GM12878 (cell line): ENCODE data around the gene SCGB2B2. TPM values are rescaled to one million over a fixed set of nuclear protein-coding genes. Genes with fewer than 3 reads are reported as not detected.

ENCODE experiments used
- ATAC-seq: fragments of 200-7000 bp; cut with Tn5 transposase; 3 replicates; pipeline ENCODE4 v1.9.1; 2020; ENCODE audit warnings: mild to moderate bottlenecking, moderate library complexity
- BruUV-seq: library from RNA; stranded (reverse); fragments of 400-500 nt; replicated peaks from 2 replicates; lab custom pipeline; 2021; lab: Mats Ljungman, UMichigan
- CTCF ChIA-PET: fragments of 300-600 bp; sonication (Branson Sonifier 250); formaldehyde crosslinking; extraction: SDS; loops from one replicate; lab custom pipeline; 2021; ENCODE audit warnings: inconsistent platforms; lab: Yijun Ruan, JAX
- POLR2A ChIA-PET: fragments of 350-600 bp; formaldehyde crosslinking; extraction: SDS; loops from one replicate; lab custom pipeline; 2021; ENCODE audit warnings: inconsistent platforms; lab: Charles Lee
- RAD21 ChIA-PET: fragments of 300-600 bp; sonication (Branson Sonifier 250); formaldehyde crosslinking; loops from one replicate; lab custom pipeline; 2023; ENCODE audit warnings: antibody characterized with exemption; ENCODE audit not compliant: unreplicated experiment; lab: Charles Lee
- SMC1A ChIA-PET: fragments of 300-600 bp; sonication (Branson Sonifier 250); formaldehyde crosslinking; loops from one replicate; lab custom pipeline; 2023; ENCODE audit not compliant: unreplicated experiment, uncharacterized antibody; lab: Charles Lee
- DNase-seq: peaks from one replicate; pipeline ENCODE4 v3.0.0-alpha.2; 2011; ENCODE audit warnings: low read depth, low spot score
- FAIRE-seq: peaks from 3 replicates; lab custom pipeline; 2011; peaks lifted over from hg19 to GRCh38; lab: Jason Lieb, UNC
- H2AFZ ChIP-seq: 2 replicates; pipeline ENCODE4 v1.6.0; 2011; ENCODE audit warnings: low read depth, low read length, control low read depth; ENCODE audit not compliant: control insufficient read depth
- H3K27ac ChIP-seq: 2 replicates; pipeline ENCODE4 v1.5.1; 2011; ENCODE audit warnings: control low read depth; ENCODE audit not compliant: control insufficient read depth, insufficient read depth
- H3K27me3 ChIP-seq, 2 experiments: replicated peaks in 1 of 2; 2 replicates each; pipeline versions ENCODE4 v1.6.0 to v1.6.1; 2011; ENCODE audit warnings: low read length in 1 of 2; ENCODE audit not compliant: control insufficient read depth in 2 of 2, insufficient read depth in 2 of 2
- H3K36me3 ChIP-seq, 2 experiments: 2 replicates each; pipeline ENCODE4 v1.5.1; 2011; ENCODE audit warnings: low read length in 1 of 2; ENCODE audit not compliant: control insufficient read depth in 2 of 2, insufficient read depth in 2 of 2
- H3K4me1 ChIP-seq: 2 replicates; pipeline ENCODE4 v1.6.1; 2011; ENCODE audit warnings: mild to moderate bottlenecking, low read length, moderate library complexity, mixed read lengths; ENCODE audit not compliant: control insufficient read depth, insufficient read depth
- H3K4me2 ChIP-seq: 2 replicates; pipeline ENCODE4 v1.6.0; 2011; ENCODE audit warnings: control low read depth; ENCODE audit not compliant: control insufficient read depth, insufficient read depth
- H3K4me3 ChIP-seq: fragments of 200-600 bp; sonication (generic); 2 replicates; pipeline ENCODE4 v1.5.1; 2016
- H3K79me2 ChIP-seq: 2 replicates; pipeline ENCODE4 v1.6.0; 2011; ENCODE audit warnings: low read length; ENCODE audit not compliant: control insufficient read depth, insufficient read depth
- H3K9ac ChIP-seq: 2 replicates; pipeline ENCODE4 v1.8.0; 2011; ENCODE audit warnings: low read length, control low read depth, mixed read lengths; ENCODE audit not compliant: control insufficient read depth, insufficient read depth
- H3K9me3 ChIP-seq: replicated peaks from 3 replicates; pipeline ENCODE4 v1.5.1; 2011; ENCODE audit warnings: mild to moderate bottlenecking, low read length; ENCODE audit not compliant: control insufficient read depth, insufficient read depth
- H4K20me1 ChIP-seq: 2 replicates; pipeline ENCODE4 v1.6.0; 2011; ENCODE audit not compliant: control insufficient read depth, insufficient read depth
- ASH2L ChIP-seq: fragments of 300-600, 200-600 bp; sonication (generic); IDR thresholded peaks from 2 replicates; pipeline ENCODE4 v1.6.1; 2017; ENCODE audit warnings: low read depth, mild to moderate bottlenecking, borderline replicate concordance
- EP300 ChIP-seq, 2 experiments: fragments of 150-350 bp in 1 of 2; IDR thresholded peaks; 2 replicates each; pipeline ENCODE4 v1.6.1; 2011 to 2012; ENCODE audit warnings: low read depth in 2 of 2, low read length in 2 of 2, borderline replicate concordance in 1 of 2, improper control_type of control experiment in 1 of 2, inconsistent platforms in 1 of 2; ENCODE audit not compliant: control insufficient read depth in 1 of 2
- HDAC2 ChIP-seq: fragments of 200-600 bp; sonication (generic); IDR thresholded peaks from 2 replicates; pipeline ENCODE4 v1.6.1; 2017
- HDAC6 ChIP-seq: fragments of 200-600 bp; sonication (generic); IDR thresholded peaks from one replicate; pipeline ENCODE4 v1.8.0; 2017; ENCODE audit warnings: antibody characterized with exemption; ENCODE audit not compliant: unreplicated experiment
- IKZF2 ChIP-seq, 2 experiments: fragments of 450-650 bp; IDR thresholded peaks; 2 replicates each; pipeline ENCODE4 v1.6.1; 2017; ENCODE audit warnings: mild to moderate bottlenecking in 2 of 2, moderate library complexity in 2 of 2
- MYB ChIP-seq: fragments of 150-350 bp; IDR thresholded peaks from 2 replicates; pipeline ENCODE4 v1.6.1; 2014; ENCODE audit warnings: mild to moderate bottlenecking, low read depth, low read length, borderline replicate concordance
- PAX8 ChIP-seq: fragments of 450-650 bp; IDR thresholded peaks from 2 replicates; pipeline ENCODE4 v1.6.1; 2017; ENCODE audit warnings: mild to moderate bottlenecking, moderate library complexity
- SMAD1 ChIP-seq: fragments of 450-650 bp; IDR thresholded peaks from 2 replicates; pipeline ENCODE4 v1.6.1; 2018; ENCODE audit warnings: mild to moderate bottlenecking, low read depth; ENCODE audit not compliant: partially characterized antibody
- SREBF1 ChIP-seq: IDR thresholded peaks from 2 replicates; pipeline ENCODE4 v1.6.1; 2012; ENCODE audit warnings: mild to moderate bottlenecking, low read length
- TARDBP ChIP-seq: IDR thresholded peaks from 2 replicates; pipeline ENCODE4 v1.6.1; 2016; ENCODE audit warnings: borderline replicate concordance
- WGBS: methylation state at CpG from one replicate; pipeline ENCODE4 v1.1.6; 2016; ENCODE audit warnings: low lambda C conversion rate; ENCODE audit not compliant: insufficient replicate concordance, insufficient coverage; ENCODE audit errors: missing lambda C conversion rate; 5-methylcytosine and 5-hydroxymethylcytosine counted together
- in situ Hi-C: fragments of 300-500 bp; cut with MboI; formaldehyde crosslinking; loops from 9 replicates; pipeline ENCODE4 v1.14.3; 2018; ENCODE audit warnings: mixed read lengths
- intact Hi-C: fragments of 100-400 bp; cut with micrococcal nuclease; formaldehyde crosslinking; loops from one replicate; pipeline ENCODE4 v1.14.2; 2022; ENCODE audit not compliant: unreplicated experiment
- polyA plus RNA-seq, 11 experiments: library from polyadenylated mRNA; depleted of rRNA in 4 of 11; unstranded in 6 of 11; stranded (reverse) in 5 of 11; fragments of >200 nt; fragmentation: Nextera tagmentation in 4 of 11; fragmentation: Illumina TruSeq in 1 of 11; extraction: Ambion mirVana in 4 of 11; extraction: Trizol in 1 of 11; gene quantifications; 1 replicate in 1 of 11; 2 replicates in 10 of 11; pipeline versions ENCODE4 v1.2.1 to v1.2.3, GENCODE V29; 2011 to 2016; ENCODE audit warnings: inconsistent platforms in 2 of 11, missing spikeins in 2 of 11, low read depth in 1 of 11
- total RNA-seq, 4 experiments: library from RNA; depleted of rRNA in 3 of 4; stranded (reverse); fragments of >200 nt in 3 of 4; fragmentation: Illumina TruSeq in 1 of 4; extraction: Trizol in 1 of 4; gene quantifications; 2 replicates each; pipeline versions ENCODE4 v1.2.1 to v1.2.3, GENCODE V29; 2013 to 2021
- TF ChIP-seq, protein P1 (sequence below): fragments of 450-650 bp; formaldehyde crosslinking; IDR thresholded peaks from 2 replicates; pipeline ENCODE4 v1.5.0; 2022; ENCODE audit warnings: mild to moderate bottlenecking, missing genetic modification characterization

The SCGB2B2 gene
- total and polyA plus RNA-seq, 10 of the 15 experiments (the other 5 are each of a cell fraction or from before 2014, with no cell fraction given): 0.06 to 0.35 (median 0.21) TPM; not detected in 6

DNA sequence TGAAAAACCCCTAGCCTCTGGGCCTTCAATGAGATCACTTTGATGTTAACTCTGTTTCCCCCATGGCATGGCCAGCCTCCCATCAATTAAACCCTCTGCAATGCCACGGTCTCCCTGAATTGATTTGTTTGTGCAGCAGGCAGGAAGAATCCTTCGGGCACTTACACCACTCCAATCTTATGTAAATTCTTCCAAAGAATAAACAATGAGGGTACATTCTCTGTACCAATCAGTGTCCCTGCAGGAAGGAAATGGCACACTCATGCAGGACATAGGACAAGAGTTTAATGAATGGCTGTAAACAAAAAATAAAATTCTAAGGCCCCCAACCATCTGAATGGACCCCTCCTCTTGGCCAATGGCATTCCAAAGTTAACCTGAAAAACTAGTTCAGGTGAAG, 22.2 kb downstream of the SCGB2B2 start:
- Histone ChIP-seq H3K4me3 (no peak overlapping the region), H3K36me3 (no peaks in the 10 kb centered on the region), H3K4me1 (no peaks in the 10 kb centered on the region), H3K9me3 (no peaks in the 10 kb centered on the region; the same call in 2 of the 3 replicates), H3K9ac (no peak overlapping the region), H3K4me2 (no peak overlapping the region), H3K27me3 (no peaks in the 10 kb centered on the region), H2AFZ (no peak overlapping the region), H3K27ac (no peak overlapping the region), H4K20me1 (no peaks in the 10 kb centered on the region), H3K79me2 (no peaks in the 10 kb centered on the region)
- intact Hi-C loops (no loop called here), in situ Hi-C loops (no loop called here)
- ATAC-seq (no peak), DNase-seq (no peak), FAIRE-seq (no peak)
- WGBS: 8% methylated on average over 2 of the region's 2 CpGs
- TF ChIP-seq MYB: no peak
- no peak for TF ChIP-seq IKZF2 (IDR thresholded peaks at IDR 0.05)
- TF ChIP-seq HDAC2: no peak
- no peak for TF ChIP-seq HDAC6
- no peak for TF ChIP-seq TARDBP
- no peak for TF ChIP-seq SREBF1
- TF ChIP-seq, protein P1, sequence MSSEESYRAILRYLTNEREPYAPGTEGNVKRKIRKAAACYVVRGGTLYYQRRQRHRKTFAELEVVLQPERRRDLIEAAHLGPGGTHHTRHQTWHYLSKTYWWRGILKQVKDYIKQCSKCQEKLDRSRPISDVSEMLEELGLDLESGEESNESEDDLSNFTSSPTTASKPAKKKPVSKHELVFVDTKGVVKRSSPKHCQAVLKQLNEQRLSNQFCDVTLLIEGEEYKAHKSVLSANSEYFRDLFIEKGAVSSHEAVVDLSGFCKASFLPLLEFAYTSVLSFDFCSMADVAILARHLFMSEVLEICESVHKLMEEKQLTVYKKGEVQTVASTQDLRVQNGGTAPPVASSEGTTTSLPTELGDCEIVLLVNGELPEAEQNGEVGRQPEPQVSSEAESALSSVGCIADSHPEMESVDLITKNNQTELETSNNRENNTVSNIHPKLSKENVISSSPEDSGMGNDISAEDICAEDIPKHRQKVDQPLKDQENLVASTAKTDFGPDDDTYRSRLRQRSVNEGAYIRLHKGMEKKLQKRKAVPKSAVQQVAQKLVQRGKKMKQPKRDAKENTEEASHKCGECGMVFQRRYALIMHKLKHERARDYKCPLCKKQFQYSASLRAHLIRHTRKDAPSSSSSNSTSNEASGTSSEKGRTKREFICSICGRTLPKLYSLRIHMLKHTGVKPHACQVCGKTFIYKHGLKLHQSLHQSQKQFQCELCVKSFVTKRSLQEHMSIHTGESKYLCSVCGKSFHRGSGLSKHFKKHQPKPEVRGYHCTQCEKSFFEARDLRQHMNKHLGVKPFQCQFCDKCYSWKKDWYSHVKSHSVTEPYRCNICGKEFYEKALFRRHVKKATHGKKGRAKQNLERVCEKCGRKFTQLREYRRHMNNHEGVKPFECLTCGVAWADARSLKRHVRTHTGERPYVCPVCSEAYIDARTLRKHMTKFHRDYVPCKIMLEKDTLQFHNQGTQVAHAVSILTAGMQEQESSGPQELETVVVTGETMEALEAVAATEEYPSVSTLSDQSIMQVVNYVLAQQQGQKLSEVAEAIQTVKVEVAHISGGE (CRISPR knock-in tag): no peak
- TF ChIP-seq PAX8: no peak
- TF ChIP-seq ASH2L: no peak
- no peak for TF ChIP-seq EP300 (IDR thresholded peaks at IDR 0.05; ENCODE audit: borderline replicate concordance in 1 of 2, control insufficient read depth in 1 of 2, low read depth in 2 of 2, low read length in 2 of 2)
- no peak for TF ChIP-seq SMAD1
- ChIA-PET RAD21 (no interaction called here), CTCF (interaction anchor here (1.9 to 2.0 kb wide), 2 partner anchors 7 to 14 kb away, joined by 6 to 17 read pairs; no protein-coding TSS in a partner anchor), SMC1A (interaction anchor here (1.0 to 1.2 kb wide), 2 partner anchors 9 to 15 kb away, joined by 3 to 8 read pairs; no protein-coding TSS in a partner anchor), POLR2A (no interaction called here)
- no TSS peak for BruUV-seq
